WTC11 (cell line): Measurements from ENCODE around the gene SELENON. TPM values are rescaled to one million over a fixed set of nuclear protein-coding genes. Genes with fewer than 3 reads are reported as not detected.

Experiments used
- ATAC-seq: fragments of 200-7000 bp; cut with Tn5 transposase; 2 replicates; pipeline ENCODE4 v1.10.0; 2021; ENCODE audit warnings: mild to moderate bottlenecking, moderate library complexity
- CTCF ChIA-PET: fragments of 300-600 bp; sonication (Branson Sonifier 250); formaldehyde crosslinking; loops from one replicate; lab custom pipeline; 2021; ENCODE audit warnings: antibody characterized with exemption; lab: Charles Lee
- POLR2A ChIA-PET: fragments of 350-600 bp; sonication (Branson Sonifier 250); formaldehyde crosslinking; loops from one replicate; lab custom pipeline; 2021; ENCODE audit warnings: antibody characterized with exemption; lab: Charles Lee
- DNase-seq: peaks from one replicate; pipeline ENCODE4 v3.0.0; 2021; ENCODE audit warnings: low spot score
- H3K27ac Mint-ChIP-seq: 2 replicates; pipeline ENCODE4 v1.8.0; 2021; ENCODE audit warnings: mixed read lengths
- H3K27me3 Mint-ChIP-seq: 2 replicates; pipeline ENCODE4 v1.8.0; 2021; ENCODE audit warnings: low read depth, mild to moderate bottlenecking, moderate library complexity, mixed read lengths
- H3K36me3 Mint-ChIP-seq: 2 replicates; pipeline ENCODE4 v1.8.0; 2021; ENCODE audit warnings: mixed read lengths
- H3K4me1 Mint-ChIP-seq: 2 replicates; pipeline ENCODE4 v1.8.0; 2022; ENCODE audit warnings: mixed read lengths
- H3K4me3 Mint-ChIP-seq: 2 replicates; pipeline ENCODE4 v1.8.0; 2021; ENCODE audit warnings: mild to moderate bottlenecking, moderate library complexity, mixed read lengths
- H3K9me3 Mint-ChIP-seq: 2 replicates; pipeline ENCODE4 v1.8.0; 2021; ENCODE audit warnings: mixed read lengths
- ATF1 ChIP-seq: sonication (generic); formaldehyde crosslinking; IDR thresholded peaks from 2 replicates; pipeline ENCODE4 v1.8.1; 2023; ENCODE audit warnings: mild to moderate bottlenecking, moderate library complexity, missing genetic modification reagents
- EMX1 ChIP-seq: fragments of 250-450 bp; sonication (Bioruptor Pico); IDR thresholded peaks from 2 replicates; pipeline ENCODE4 v1.8.0; 2021; ENCODE audit warnings: mild to moderate bottlenecking
- FOXJ3 ChIP-seq: sonication (generic); formaldehyde crosslinking; IDR thresholded peaks from 2 replicates; pipeline ENCODE4 v1.9.0; 2021; ENCODE audit warnings: missing genetic modification reagents, mild to moderate bottlenecking, borderline replicate concordance
- HMGA2 ChIP-seq: fragments of 250-450 bp; sonication (Bioruptor Pico); IDR thresholded peaks from 2 replicates; pipeline ENCODE4 v1.4.0; 2021; ENCODE audit warnings: mild to moderate bottlenecking, moderate library complexity
- JAZF1 ChIP-seq: fragments of 250-450 bp; sonication (Bioruptor Pico); IDR thresholded peaks from 2 replicates; pipeline ENCODE4 v1.9.0; 2021; ENCODE audit warnings: moderate library complexity, mild to moderate bottlenecking, inconsistent platforms
- NFATC4 ChIP-seq: fragments of 250-450 bp; sonication (Bioruptor Pico); IDR thresholded peaks from 2 replicates; pipeline ENCODE4 v1.9.0; 2021; ENCODE audit warnings: mild to moderate bottlenecking
- NFE2L1 ChIP-seq: sonication (generic); formaldehyde crosslinking; IDR thresholded peaks from 2 replicates; pipeline ENCODE4 v1.8.1; 2023; ENCODE audit warnings: missing genetic modification reagents
- NR2C2 ChIP-seq: sonication (generic); formaldehyde crosslinking; IDR thresholded peaks from 2 replicates; pipeline ENCODE4 v1.8.0; 2022; ENCODE audit warnings: mild to moderate bottlenecking, missing genetic modification reagents
- PRRX2 ChIP-seq: fragments of 250-450 bp; sonication (Bioruptor Pico); IDR thresholded peaks from 2 replicates; pipeline ENCODE4 v1.8.0; 2021; ENCODE audit warnings: mild to moderate bottlenecking
- RELA ChIP-seq: sonication (generic); formaldehyde crosslinking; IDR thresholded peaks from 2 replicates; pipeline ENCODE4 v1.8.1; 2022; ENCODE audit warnings: missing genetic modification reagents, mild to moderate bottlenecking, borderline replicate concordance
- SMAD4 ChIP-seq: sonication (generic); formaldehyde crosslinking; IDR thresholded peaks from 2 replicates; pipeline ENCODE4 v1.8.0; 2022; ENCODE audit warnings: mild to moderate bottlenecking, missing genetic modification reagents
- TEAD1 ChIP-seq: sonication (generic); formaldehyde crosslinking; IDR thresholded peaks from 2 replicates; pipeline ENCODE4 v1.8.0; 2022; ENCODE audit warnings: mild to moderate bottlenecking, missing genetic modification reagents
- TEAD4 ChIP-seq: sonication (generic); formaldehyde crosslinking; IDR thresholded peaks from 2 replicates; pipeline ENCODE4 v1.8.0; 2022; ENCODE audit warnings: mild to moderate bottlenecking, missing genetic modification reagents
- TP53 ChIP-seq: sonication (generic); formaldehyde crosslinking; IDR thresholded peaks from 2 replicates; pipeline ENCODE4 v1.8.1; 2023; ENCODE audit warnings: mild to moderate bottlenecking, missing genetic modification reagents
- ZNF219 ChIP-seq: sonication (generic); formaldehyde crosslinking; IDR thresholded peaks from 2 replicates; pipeline ENCODE4 v1.8.0; 2023; ENCODE audit warnings: missing genetic modification reagents, mild to moderate bottlenecking, borderline replicate concordance
- ZNF281 ChIP-seq: sonication (generic); formaldehyde crosslinking; IDR thresholded peaks from 2 replicates; pipeline ENCODE4 v1.8.0; 2023; ENCODE audit warnings: mild to moderate bottlenecking, missing genetic modification reagents
- ZNF396 ChIP-seq: fragments of 250-450 bp; sonication (Bioruptor Pico); IDR thresholded peaks from 2 replicates; pipeline ENCODE4 v1.8.0; 2021; ENCODE audit warnings: mild to moderate bottlenecking, moderate library complexity, borderline replicate concordance
- ZNF416 ChIP-seq: fragments of 250-450 bp; sonication (Bioruptor Pico); IDR thresholded peaks from 2 replicates; pipeline ENCODE4 v1.9.0; 2021; ENCODE audit warnings: mild to moderate bottlenecking, inconsistent platforms
- total RNA-seq: library from RNA; stranded (reverse); gene quantifications from 3 replicates; pipeline ENCODE4 v1.2.3, GENCODE V29; 2021

SELENON gene
- total RNA-seq, 1 experiment from 2014 or later, result 80.2 TPM

- CTCF ChIA-PET, result interaction anchor here (1.2 kb wide), 1 partner anchor 109 kb away, joined by 3 read pairs; no protein-coding TSS in a partner anchor
- TF ChIP-seq ATF1 (CRISPR knock-in tag), result no peak
- no peak for TF ChIP-seq TEAD1 (CRISPR knock-in tag)
- no peak for TF ChIP-seq ZNF396
- TF ChIP-seq, all 79 proteins: peak for 0
- Mint-ChIP-seq H3K36me3 (peaks cover 14% of the 10 kb centered on the region), H3K9me3 (no peaks in the 10 kb centered on the region), H3K27me3 (peaks cover 4% of the 10 kb centered on the region), H3K4me1 (peaks cover 23% of the 10 kb centered on the region), H3K4me3 (no peak overlapping the region), H3K27ac (no peak overlapping the region)
- POLR2A ChIA-PET, result no interaction called here
- DNase-seq (no peak), ATAC-seq (no peak)
Observed at GRCh38 chr1:25803368-25803767, 3.4 kb downstream of the SELENON start.

- POLR2A ChIA-PET, result no interaction called here
- Mint-ChIP-seq H3K27me3 (no peaks in the 10 kb centered on the region; the same call in 1 of the 2 replicates), H3K36me3 (peaks cover 18% of the 10 kb centered on the region), H3K4me1 (peaks cover 20% of the 10 kb centered on the region), H3K9me3 (no peaks in the 10 kb centered on the region), H3K27ac (no peak overlapping the region), H3K4me3 (no peak overlapping the region)
- no peak for TF ChIP-seq HMGA2
- ATAC-seq, result no peak
- CTCF ChIA-PET, result interaction anchor here (0.8 to 1.3 kb wide), 5 partner anchors 53 to 225 kb away, joined by 3 to 6 read pairs (median 3); no protein-coding TSS in a partner anchor
- DNase-seq, result no peak
Observed at GRCh38 chr1:25804244-25804963, 4.4 kb downstream of the SELENON start.

GRCh38 chr1:25804964-25805862, 5.2 kb downstream of the SELENON start:
- POLR2A ChIA-PET, result interaction anchor here (0.6 kb wide), 1 partner anchor 95 kb away, joined by 3 read pairs; no protein-coding TSS in a partner anchor
- H3K27me3 Mint-ChIP-seq, result no peaks in the 10 kb centered on the region
- CTCF ChIA-PET, result interaction anchor here (0.8 to 1.3 kb wide), 4 partner anchors 52 to 224 kb away, joined by 3 to 6 read pairs (median 3); no protein-coding TSS in a partner anchor
- H3K9me3 Mint-ChIP-seq, result no peaks in the 10 kb centered on the region
- no peak overlapping the region for H3K4me3 Mint-ChIP-seq
- TF ChIP-seq NR2C2 (CRISPR knock-in tag), result no peak
- no peak for TF ChIP-seq EMX1
- TF ChIP-seq FOXJ3, result no peak
- no peak for TF ChIP-seq SMAD4 (CRISPR knock-in tag)
- no peak for TF ChIP-seq ZNF219
- no peak for TF ChIP-seq NFE2L1
- no peak for TF ChIP-seq NFATC4 (CRISPR knock-in tag)
- no peak for TF ChIP-seq ZNF281
- TF ChIP-seq ZNF416, result no peak
- TF ChIP-seq JAZF1 (CRISPR knock-in tag), result no peak
- no peak for TF ChIP-seq RELA (CRISPR knock-in tag)
- TF ChIP-seq PRRX2 (CRISPR knock-in tag), result no peak
- no peak for TF ChIP-seq TEAD4 (CRISPR knock-in tag)
- no peak for TF ChIP-seq TP53 (CRISPR knock-in tag)
- H3K36me3 Mint-ChIP-seq, result peaks cover 18% of the 10 kb centered on the region
- no peak for DNase-seq
- peaks cover 17% of the 10 kb centered on the region for H3K4me1 Mint-ChIP-seq
- ATAC-seq, result no peak
- no peak overlapping the region for H3K27ac Mint-ChIP-seq
